GM12892 (cell line): ENCODE data around the gene FLT3LG.
"Not testable (repeated sequence)": the region's sequence is repeated elsewhere in the genome, so short reads cannot be mapped to it uniquely, and the experiment has no call there.

Experiments
- POLR2A ChIP-seq: IDR thresholded peaks from 2 replicates; pipeline ENCODE4 v1.6.1; 2011; ENCODE audit warnings: low read depth, low read length, control low read depth
- POLR2AphosphoS5 ChIP-seq: IDR thresholded peaks from 2 replicates; pipeline ENCODE4 v1.6.1; 2011; ENCODE audit warnings: low read depth, low read length, control low read depth
- TAF1 ChIP-seq: IDR thresholded peaks from 2 replicates; pipeline ENCODE4 v1.6.1; 2011; ENCODE audit warnings: low read depth, mild to moderate bottlenecking, control low read depth, low read length, borderline replicate concordance

- TF ChIP-seq POLR2A, POLR2AphosphoS5, TAF1: not testable (repeated sequence)
Observed at GRCh38 chr19:49473501-49473867, 531 bp upstream of the FLT3LG start.
